ENCODE measurements around the gene MYO7A. TPM values are rescaled to one million over a fixed set of nuclear protein-coding genes. Genes with fewer than 3 reads are reported as not detected.
A peak's percentile ranks its signal among the peaks of the same experiment; 100 is the strongest.

The MYO7A gene
- total and polyA plus RNA-seq, 2 of the 4 experiments (the other 2 are of a cell fraction), result 0.02 TPM; not detected in 1

- no peak for TF ChIP-seq BHLHE40 (IDR thresholded peaks at IDR 0.05; ENCODE audit: low read depth, low read length)
- no peak for TF ChIP-seq FOS (IDR thresholded peaks at IDR 0.05; ENCODE audit: low read depth, low read length)
Observed at GRCh38 chr11:77207019-77207485, 79.0 kb downstream of the MYO7A start (continued).

DNA sequence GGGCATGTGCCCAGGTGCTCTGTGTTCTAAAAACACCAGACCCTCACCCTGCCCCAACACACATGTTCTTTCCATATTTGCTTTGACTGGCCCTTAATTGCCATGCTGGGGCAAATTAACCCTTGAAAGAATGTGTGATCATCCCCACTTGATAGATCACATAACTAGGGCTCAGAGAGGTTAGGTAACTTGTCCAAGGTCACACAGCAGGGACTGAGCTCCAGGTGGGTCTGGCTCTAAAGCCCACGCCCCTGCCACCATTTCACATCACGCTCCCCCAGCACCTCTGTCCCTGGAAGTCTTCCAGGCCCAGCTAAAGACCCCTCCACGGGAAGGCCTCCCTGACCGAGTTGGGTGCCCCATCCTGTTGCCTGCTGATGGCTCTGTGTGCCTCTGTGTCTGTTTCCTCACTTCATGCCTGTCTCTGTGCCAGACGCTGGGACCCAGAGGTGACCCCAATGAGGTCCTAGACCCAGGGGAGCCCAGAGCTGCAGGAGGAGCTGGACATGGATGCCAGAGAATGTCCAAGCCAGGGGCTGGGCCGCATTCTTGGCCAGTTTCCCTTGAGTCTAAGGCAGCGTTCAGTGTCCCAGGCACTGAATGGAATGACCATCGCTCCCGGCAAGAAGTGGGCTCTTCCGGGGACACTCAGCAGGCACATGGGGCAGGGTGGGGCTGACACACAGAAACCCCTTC lies 79.7 kb downstream of the MYO7A start:
- CTCF ChIA-PET, result no interaction called here

More for the DNA sequence above, 79.7 kb downstream of the MYO7A start:
- Histone ChIP-seq H3K36me3 (ENCODE audit: control insufficient read depth, insufficient read depth, low read length) (no peaks in the 10 kb centered on the region), H3K4me3 (ENCODE audit: insufficient read depth, low read depth, low read length) (no peak overlapping the region), H3K9me3 (ENCODE audit: control insufficient read depth, insufficient read depth, low read length) (no peaks in the 10 kb centered on the region), H3K14ac (replicated peaks; ENCODE audit: low read depth, low read length) (no peak overlapping the region), H2BK15ac (ENCODE audit: low read depth, low read length) (no peak overlapping the region), H2BK120ac (ENCODE audit: low read depth, low read length) (no peak overlapping the region), H3K9me1 (ENCODE audit: insufficient read depth, low read length) (no peaks in the 10 kb centered on the region), H3K27ac (ENCODE audit: insufficient read depth, low read length) (no peak overlapping the region), H2AK5ac (ENCODE audit: low read depth, low read length) (no peak overlapping the region), H3K9ac (ENCODE audit: low read depth, low read length) (no peak overlapping the region), H3K4me1 (ENCODE audit: control insufficient read depth, insufficient read depth, low read length) (no peaks in the 10 kb centered on the region), H2AFZ (replicated peaks; ENCODE audit: low read length, poor library complexity) (peak overlapping the region; percentile 51), H3K56ac (ENCODE audit: extremely low read depth, insufficient read depth, low read length) (no peak overlapping the region), H4K8ac (ENCODE audit: low read depth in 2 of 2, low read length in 2 of 2) (no peak overlapping the region), H3K4me2 (ENCODE audit: low read depth, low read length) (no peak overlapping the region), H4K5ac (ENCODE audit: low read depth, low read length) (no peak overlapping the region), H3K23ac (ENCODE audit: low read depth, low read length) (no peak overlapping the region), H3K4ac (ENCODE audit: low read depth, low read length) (no peak overlapping the region), H3K27me3 (ENCODE audit: control insufficient read depth, insufficient read depth, low read length) (peaks cover 13% of the 10 kb centered on the region), H3K18ac (ENCODE audit: low read depth, low read length) (no peak overlapping the region), H2AK9ac (replicated peaks; ENCODE audit: low read depth, low read length, poor library complexity) (no peak overlapping the region), H4K20me1 (ENCODE audit: insufficient read depth, low read length) (no peaks in the 10 kb centered on the region), H3K79me1 (ENCODE audit: low read depth in 1 of 2, low read length in 2 of 2) (no peaks in the 10 kb centered on the region), H2BK20ac (ENCODE audit: low read depth, low read length) (no peak overlapping the region), H4K91ac (ENCODE audit: insufficient read depth, low read depth, low read length) (no peak overlapping the region), H2BK5ac (ENCODE audit: low read depth, low read length, poor library complexity, severe bottlenecking) (no peak overlapping the region)
- in situ Hi-C loops (cut with MboI; ENCODE audit: low sequenced_read_pairs), result no loop called here
- POLR2A ChIA-PET (ENCODE audit: unreplicated experiment), result no interaction called here
- intact Hi-C loops (cut with micrococcal nuclease), result no loop called here
- BruUV-seq (replicated peaks), result no TSS peak
- WGBS, 2 experiments (ENCODE audit: extremely low coverage in 2 of 2, insufficient read length in 1 of 2), result 60% methylated on average over 9 of the region's 10 CpGs; no CpG with 5 or more reads in 1 of the 2 experiments
- ATAC-seq (ENCODE audit: low read depth) (no peak), DNase-seq (no peak)
- dilution Hi-C loops (cut with HindIII; ENCODE audit: low sequenced_read_pairs, unreplicated experiment), result no loop called here
- no peak for TF ChIP-seq MAFK (IDR thresholded peaks at IDR 0.05; ENCODE audit: low read depth, low read length)
- TF ChIP-seq MXI1 (IDR thresholded peaks at IDR 0.05; ENCODE audit: borderline replicate concordance, low read depth, low read length), result no peak
- no peak for TF ChIP-seq POLR2A (IDR thresholded peaks at IDR 0.05; ENCODE audit: low read depth, low read length)
- TF ChIP-seq, protein P1, sequence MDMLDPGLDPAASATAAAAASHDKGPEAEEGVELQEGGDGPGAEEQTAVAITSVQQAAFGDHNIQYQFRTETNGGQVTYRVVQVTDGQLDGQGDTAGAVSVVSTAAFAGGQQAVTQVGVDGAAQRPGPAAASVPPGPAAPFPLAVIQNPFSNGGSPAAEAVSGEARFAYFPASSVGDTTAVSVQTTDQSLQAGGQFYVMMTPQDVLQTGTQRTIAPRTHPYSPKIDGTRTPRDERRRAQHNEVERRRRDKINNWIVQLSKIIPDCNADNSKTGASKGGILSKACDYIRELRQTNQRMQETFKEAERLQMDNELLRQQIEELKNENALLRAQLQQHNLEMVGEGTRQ (IDR thresholded peaks at IDR 0.05; ENCODE audit: low read depth, low read length), result no peak
- TF ChIP-seq RAD21 (IDR thresholded peaks at IDR 0.05; ENCODE audit: low read length), result no peak
- no peak for TF ChIP-seq FOS (IDR thresholded peaks at IDR 0.05; ENCODE audit: low read depth, low read length)
- TF ChIP-seq, protein P2, sequence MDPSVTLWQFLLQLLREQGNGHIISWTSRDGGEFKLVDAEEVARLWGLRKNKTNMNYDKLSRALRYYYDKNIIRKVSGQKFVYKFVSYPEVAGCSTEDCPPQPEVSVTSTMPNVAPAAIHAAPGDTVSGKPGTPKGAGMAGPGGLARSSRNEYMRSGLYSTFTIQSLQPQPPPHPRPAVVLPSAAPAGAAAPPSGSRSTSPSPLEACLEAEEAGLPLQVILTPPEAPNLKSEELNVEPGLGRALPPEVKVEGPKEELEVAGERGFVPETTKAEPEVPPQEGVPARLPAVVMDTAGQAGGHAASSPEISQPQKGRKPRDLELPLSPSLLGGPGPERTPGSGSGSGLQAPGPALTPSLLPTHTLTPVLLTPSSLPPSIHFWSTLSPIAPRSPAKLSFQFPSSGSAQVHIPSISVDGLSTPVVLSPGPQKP (IDR thresholded peaks at IDR 0.05; ENCODE audit: borderline replicate concordance, low read depth, low read length), result no peak
- TF ChIP-seq, protein P3, sequence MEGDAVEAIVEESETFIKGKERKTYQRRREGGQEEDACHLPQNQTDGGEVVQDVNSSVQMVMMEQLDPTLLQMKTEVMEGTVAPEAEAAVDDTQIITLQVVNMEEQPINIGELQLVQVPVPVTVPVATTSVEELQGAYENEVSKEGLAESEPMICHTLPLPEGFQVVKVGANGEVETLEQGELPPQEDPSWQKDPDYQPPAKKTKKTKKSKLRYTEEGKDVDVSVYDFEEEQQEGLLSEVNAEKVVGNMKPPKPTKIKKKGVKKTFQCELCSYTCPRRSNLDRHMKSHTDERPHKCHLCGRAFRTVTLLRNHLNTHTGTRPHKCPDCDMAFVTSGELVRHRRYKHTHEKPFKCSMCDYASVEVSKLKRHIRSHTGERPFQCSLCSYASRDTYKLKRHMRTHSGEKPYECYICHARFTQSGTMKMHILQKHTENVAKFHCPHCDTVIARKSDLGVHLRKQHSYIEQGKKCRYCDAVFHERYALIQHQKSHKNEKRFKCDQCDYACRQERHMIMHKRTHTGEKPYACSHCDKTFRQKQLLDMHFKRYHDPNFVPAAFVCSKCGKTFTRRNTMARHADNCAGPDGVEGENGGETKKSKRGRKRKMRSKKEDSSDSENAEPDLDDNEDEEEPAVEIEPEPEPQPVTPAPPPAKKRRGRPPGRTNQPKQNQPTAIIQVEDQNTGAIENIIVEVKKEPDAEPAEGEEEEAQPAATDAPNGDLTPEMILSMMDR (conservative IDR thresholded peaks at IDR 0.05; ENCODE audit: low read depth, low read length), result no peak
- no peak for TF ChIP-seq CHD1 (IDR thresholded peaks at IDR 0.05; ENCODE audit: low read depth, low read length)
